Activated CD8-positive, alpha-beta T cell treated with anti-CD3 and anti-CD28 coated beads, Interleukin-2, amount 10 ng/mL, durations not matched to agents 7 days and 5 days (primary cell): Measurements from ENCODE around the gene PDGFD. TPM values are rescaled to one million over a fixed set of nuclear protein-coding genes. Genes with fewer than 3 reads are reported as not detected.

ENCODE experiments used
- ATAC-seq: fragments of 150-1000 bp; cut with Tn5 transposase; one replicate; pipeline ENCODE4 v1.10.0; 2021; ENCODE audit warnings: moderate library complexity
- CTCF ChIA-PET: fragments of 350-600 bp; sonication (Branson Sonifier 250); formaldehyde crosslinking; loops from one replicate; lab custom pipeline; 2021; ENCODE audit warnings: antibody characterized with exemption; lab: Charles Lee
- POLR2A ChIA-PET: fragments of 350-600 bp; sonication (Branson Sonifier 250); formaldehyde crosslinking; loops from one replicate; lab custom pipeline; 2021; ENCODE audit warnings: antibody characterized with exemption; lab: Charles Lee
- DNase-seq: peaks from one replicate; pipeline ENCODE4 v3.0.0-alpha.2; 2020
- H3K27ac Mint-ChIP-seq: one replicate; pipeline ENCODE4 v1.8.0; 2021; ENCODE audit warnings: mild to moderate bottlenecking, mixed read lengths
- H3K27me3 Mint-ChIP-seq: one replicate; pipeline ENCODE4 v1.8.0; 2021; ENCODE audit warnings: low read depth, mixed read lengths
- H3K36me3 Mint-ChIP-seq: one replicate; pipeline ENCODE4 v1.8.0; 2021; ENCODE audit warnings: low read depth, mixed read lengths
- H3K4me1 Mint-ChIP-seq: one replicate; pipeline ENCODE4 v1.8.0; 2021; ENCODE audit warnings: low read depth, mixed read lengths
- H3K4me3 Mint-ChIP-seq: one replicate; pipeline ENCODE4 v1.8.0; 2021; ENCODE audit warnings: mild to moderate bottlenecking, mixed read lengths
- H3K9me3 Mint-ChIP-seq: one replicate; pipeline ENCODE4 v1.8.0; 2022; ENCODE audit warnings: mixed read lengths; ENCODE audit not compliant: insufficient read depth
- total RNA-seq, 2 experiments: library from RNA; stranded (reverse); gene quantifications; one replicate each; pipeline ENCODE4 v1.2.3, GENCODE V29; 2021

Gene PDGFD
- total RNA-seq, 2 experiments from 2014 or later = 0.08 TPM; not detected in 1

DNA sequence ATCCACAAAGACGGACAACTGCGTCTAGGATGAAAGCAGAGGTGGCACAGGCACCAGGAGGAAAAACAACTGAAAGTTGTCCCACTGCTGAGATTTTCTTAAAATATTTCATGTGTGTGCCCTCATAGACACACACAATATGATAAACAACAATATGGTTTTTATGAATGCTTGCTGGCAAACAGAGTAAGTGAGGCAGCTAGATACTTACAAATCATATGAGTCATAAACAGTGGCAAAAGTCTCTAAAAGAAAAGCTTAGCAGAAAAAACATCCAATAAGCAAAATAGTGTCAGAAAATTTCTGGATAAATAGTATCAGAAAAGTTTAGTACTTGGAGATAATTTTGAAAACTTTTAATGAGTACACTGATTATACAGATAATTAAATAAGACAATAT lies 228.7 kb downstream of the PDGFD start:
- H3K27ac Mint-ChIP-seq = no peak overlapping the region
- no peaks in the 10 kb centered on the region for H3K27me3 Mint-ChIP-seq
- DNase-seq (no peak), ATAC-seq (no peak)
- H3K4me1 Mint-ChIP-seq = no peaks in the 10 kb centered on the region
- ChIA-PET CTCF (no interaction called here), POLR2A (no interaction called here)
- H3K4me3 Mint-ChIP-seq = no peak overlapping the region
- no peaks in the 10 kb centered on the region for H3K9me3 Mint-ChIP-seq
- no peaks in the 10 kb centered on the region for H3K36me3 Mint-ChIP-seq

DNA sequence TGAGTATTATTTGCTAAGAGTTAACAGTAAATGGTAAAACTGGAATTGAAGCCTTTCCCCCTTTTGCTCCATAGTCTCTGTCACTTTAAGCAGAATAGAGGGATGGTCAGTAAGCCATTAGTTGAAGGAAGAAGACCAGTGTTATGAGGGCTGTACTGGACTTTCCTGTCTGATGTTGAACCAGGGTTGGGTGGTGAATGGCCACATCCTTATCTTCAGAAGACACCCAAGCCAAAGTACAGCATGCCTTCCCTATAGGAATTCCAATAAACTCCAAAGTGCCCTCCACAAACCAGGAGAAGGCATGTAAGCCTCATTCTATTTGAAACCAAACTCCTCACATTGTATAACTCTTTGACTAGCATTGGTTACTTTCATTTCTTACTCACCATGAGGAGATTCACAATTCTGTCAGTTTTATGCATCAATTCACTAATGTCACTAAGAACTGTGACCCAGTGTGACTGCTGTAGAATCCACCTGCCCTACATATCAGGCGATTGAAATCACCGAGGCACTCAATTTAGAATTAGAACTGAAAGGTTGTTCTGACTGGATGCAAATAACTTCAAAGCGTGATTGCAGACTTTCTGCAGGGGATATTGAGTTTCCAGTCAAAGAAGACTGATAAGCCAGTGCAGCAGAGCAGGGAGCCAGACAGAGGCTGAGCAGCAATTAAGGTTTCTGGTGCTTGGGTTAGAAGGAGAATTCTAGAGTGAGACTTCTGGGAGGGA lies 234.6 kb downstream of the PDGFD start:
- Mint-ChIP-seq H3K27me3 (no peaks in the 10 kb centered on the region), H3K36me3 (no peaks in the 10 kb centered on the region), H3K27ac (no peak overlapping the region), H3K4me1 (no peaks in the 10 kb centered on the region), H3K4me3 (no peak overlapping the region), H3K9me3 (no peaks in the 10 kb centered on the region)
- DNase-seq (no peak), ATAC-seq (no peak)
- CTCF ChIA-PET = no interaction called here
- POLR2A ChIA-PET = no interaction called here

DNA sequence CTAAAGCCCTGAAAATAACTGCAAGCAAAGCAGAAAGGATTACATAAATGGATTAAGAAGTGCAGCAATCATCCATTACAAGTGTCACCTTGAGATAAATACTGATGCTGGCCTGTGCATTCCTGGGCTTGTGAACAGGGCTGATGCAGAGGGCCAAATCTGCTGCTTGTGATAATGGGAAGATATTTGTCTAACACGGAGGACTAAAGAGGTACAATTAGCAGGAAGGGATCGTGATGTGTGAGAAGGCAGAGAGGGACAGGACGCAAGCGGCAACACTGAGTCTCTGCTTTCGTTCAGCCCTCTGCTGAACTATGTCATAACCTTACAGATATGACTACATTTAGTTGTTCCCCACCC lies 235.2 kb downstream of the PDGFD start:
- ChIA-PET POLR2A (no interaction called here), CTCF (no interaction called here)
- H3K4me3 Mint-ChIP-seq = no peak overlapping the region
- DNase-seq = no peak
- H3K36me3 Mint-ChIP-seq = no peaks in the 10 kb centered on the region
- H3K9me3 Mint-ChIP-seq = no peaks in the 10 kb centered on the region
- H3K27ac Mint-ChIP-seq = no peak overlapping the region
- H3K4me1 Mint-ChIP-seq = no peaks in the 10 kb centered on the region
- H3K27me3 Mint-ChIP-seq = no peaks in the 10 kb centered on the region
- ATAC-seq = no peak

DNA sequence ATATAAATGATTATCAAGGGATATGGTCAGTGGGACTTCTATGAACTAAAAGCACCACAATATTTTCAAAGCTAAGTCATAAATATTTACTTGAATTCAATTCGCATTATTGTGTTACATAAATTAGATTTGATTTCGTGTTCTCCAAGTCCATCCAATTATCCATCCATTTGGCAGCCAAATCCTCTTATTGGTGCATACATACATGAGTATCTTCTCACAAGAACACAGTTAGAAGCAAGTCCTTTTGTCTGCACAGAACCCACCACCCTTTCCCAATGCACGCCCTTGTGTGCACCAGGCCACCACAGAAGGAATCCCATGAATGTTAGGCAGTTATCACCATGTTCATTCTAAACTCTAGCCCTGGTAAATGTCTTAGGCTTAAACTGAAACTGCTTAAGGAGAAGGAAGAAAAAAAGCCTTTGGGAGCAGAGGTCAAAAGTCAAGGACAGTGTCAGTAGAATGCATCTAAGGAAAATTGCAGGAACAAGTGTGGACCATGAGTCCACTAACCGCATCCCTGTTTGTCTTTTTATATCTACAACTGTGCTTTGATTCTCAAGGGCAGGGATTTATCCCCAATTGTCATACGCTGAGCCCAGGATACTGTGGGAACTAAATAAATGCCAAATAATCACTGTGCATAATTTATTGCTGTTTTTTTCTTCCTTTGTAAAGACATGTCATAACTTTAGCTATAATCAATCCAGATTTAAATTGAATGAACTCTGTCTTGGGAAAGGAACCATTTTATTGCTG lies 235.7 kb downstream of the PDGFD start:
- Mint-ChIP-seq H3K27me3 (no peaks in the 10 kb centered on the region), H3K4me3 (no peak overlapping the region), H3K9me3 (no peaks in the 10 kb centered on the region), H3K27ac (no peak overlapping the region), H3K36me3 (no peaks in the 10 kb centered on the region), H3K4me1 (no peaks in the 10 kb centered on the region)
- ATAC-seq (no peak), DNase-seq (no peak)
- CTCF ChIA-PET = no interaction called here
- POLR2A ChIA-PET = no interaction called here

DNA sequence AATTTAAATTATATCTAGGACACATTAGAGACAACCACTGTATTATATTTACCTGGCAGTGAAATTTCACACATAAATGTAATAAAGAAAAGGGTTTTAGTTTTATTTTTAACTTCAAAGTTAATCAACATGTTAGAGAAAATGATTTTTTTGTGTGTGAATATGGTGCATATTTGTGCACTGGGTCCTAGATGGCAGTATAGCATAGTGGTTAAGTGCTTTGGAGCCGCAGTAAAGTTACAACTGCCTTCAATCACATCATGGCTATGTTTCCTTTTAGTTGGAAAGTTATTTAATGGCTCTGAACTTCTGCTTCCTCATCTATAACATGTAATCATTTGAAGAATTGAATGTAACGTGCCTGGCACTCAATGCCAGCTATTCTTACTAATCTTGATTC lies 236.4 kb downstream of the PDGFD start:
- DNase-seq (no peak), ATAC-seq (no peak)
- Mint-ChIP-seq H3K4me3 (no peak overlapping the region), H3K4me1 (no peaks in the 10 kb centered on the region), H3K27me3 (no peaks in the 10 kb centered on the region), H3K9me3 (no peaks in the 10 kb centered on the region), H3K27ac (no peak overlapping the region), H3K36me3 (no peaks in the 10 kb centered on the region)
- POLR2A ChIA-PET = no interaction called here
- CTCF ChIA-PET = no interaction called here

DNA sequence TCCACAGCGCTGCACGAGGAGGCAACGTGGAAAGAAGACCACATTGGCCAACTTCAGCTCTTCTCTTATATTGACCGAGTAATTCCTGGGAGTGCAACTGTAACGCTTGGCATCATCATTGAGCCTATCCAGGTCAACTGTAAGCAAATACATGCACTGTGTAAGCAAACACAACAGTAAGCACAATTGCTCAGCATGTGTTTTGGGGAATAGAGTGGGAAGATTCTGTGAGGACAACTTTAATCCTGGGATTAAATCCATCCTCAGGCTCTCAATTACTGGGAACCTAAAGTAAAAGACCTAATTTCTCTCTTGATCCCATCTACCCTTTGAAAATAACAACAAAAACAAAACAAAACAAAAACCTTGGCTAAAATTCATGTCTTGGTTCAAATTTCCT lies 237.0 kb downstream of the PDGFD start:
- ATAC-seq (no peak), DNase-seq (no peak)
- CTCF ChIA-PET = no interaction called here
- no peak overlapping the region for H3K27ac Mint-ChIP-seq
- H3K27me3 Mint-ChIP-seq = no peaks in the 10 kb centered on the region
- H3K4me3 Mint-ChIP-seq = no peak overlapping the region
- H3K36me3 Mint-ChIP-seq = no peaks in the 10 kb centered on the region
- POLR2A ChIA-PET = no interaction called here
- no peaks in the 10 kb centered on the region for H3K4me1 Mint-ChIP-seq
- no peaks in the 10 kb centered on the region for H3K9me3 Mint-ChIP-seq

DNA sequence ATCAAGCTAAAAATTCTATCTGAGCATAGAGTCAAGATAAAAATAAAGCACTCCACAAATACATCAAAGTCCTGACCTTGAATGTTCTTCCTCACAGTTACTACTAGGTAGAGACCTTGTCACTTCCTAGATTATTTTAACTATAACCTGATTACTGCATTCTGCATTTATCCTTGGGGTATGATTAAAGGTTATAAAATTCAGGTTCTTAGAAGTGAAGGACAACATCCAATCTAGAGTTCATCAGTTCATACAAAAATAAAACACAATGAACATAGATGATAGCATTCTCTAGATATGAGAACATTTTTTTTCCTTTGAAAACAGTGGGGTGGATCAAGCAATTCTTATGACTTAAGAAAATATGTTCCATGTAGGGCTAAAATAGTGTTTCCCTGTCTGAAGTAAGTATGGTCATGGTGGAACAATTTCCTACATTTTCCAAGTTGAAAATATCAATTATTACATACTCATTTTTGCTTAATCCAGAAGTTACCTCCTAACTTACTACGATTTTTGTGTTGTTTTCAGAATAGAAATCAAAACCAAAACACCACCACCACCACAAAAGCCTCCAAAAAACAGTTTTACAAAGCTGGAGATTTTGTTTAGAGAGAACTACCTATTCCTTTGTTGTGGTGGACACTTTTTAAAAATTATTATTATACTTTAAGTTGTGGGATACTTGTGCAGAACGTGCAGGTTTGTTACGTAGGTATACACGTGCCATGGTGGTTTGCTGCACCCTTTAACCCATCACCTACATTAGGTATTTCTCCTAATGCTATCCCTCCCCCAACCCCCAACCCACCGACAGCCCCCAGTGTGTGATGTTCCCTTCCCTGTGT lies 239.6 kb downstream of the PDGFD start:
- ATAC-seq (no peak), DNase-seq (no peak)
- H3K27ac Mint-ChIP-seq = no peak overlapping the region
- CTCF ChIA-PET = no interaction called here
- POLR2A ChIA-PET = no interaction called here
- no peaks in the 10 kb centered on the region for H3K4me1 Mint-ChIP-seq
- no peaks in the 10 kb centered on the region for H3K27me3 Mint-ChIP-seq
- no peaks in the 10 kb centered on the region for H3K9me3 Mint-ChIP-seq
- no peaks in the 10 kb centered on the region for H3K36me3 Mint-ChIP-seq
- no peak overlapping the region for H3K4me3 Mint-ChIP-seq

DNA sequence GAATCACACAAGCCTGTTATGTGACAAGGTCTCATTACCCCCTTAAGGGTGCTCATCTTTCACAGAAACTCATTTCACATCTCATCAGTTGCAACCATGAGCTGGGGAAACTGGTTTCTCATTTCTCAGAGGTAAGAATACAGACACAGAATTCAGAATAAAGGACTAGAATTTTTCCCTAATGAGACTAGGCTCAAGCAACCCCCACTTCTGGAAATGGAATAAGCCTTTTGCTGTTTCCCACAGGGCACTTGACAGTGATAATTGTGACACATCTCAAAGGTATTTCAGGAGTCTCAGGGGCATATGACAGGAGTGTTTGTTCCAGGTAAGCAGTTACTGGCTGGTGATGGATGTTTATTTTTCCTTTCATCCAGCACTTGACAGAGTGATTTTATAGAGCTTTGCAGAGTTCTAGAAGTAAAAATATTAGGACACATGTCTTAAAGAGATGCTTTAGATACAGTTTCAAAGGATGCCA lies 240.5 kb downstream of the PDGFD start:
- CTCF ChIA-PET = no interaction called here
- ATAC-seq (no peak), DNase-seq (no peak)
- Mint-ChIP-seq H3K4me3 (no peak overlapping the region), H3K27ac (no peak overlapping the region), H3K4me1 (no peaks in the 10 kb centered on the region), H3K9me3 (no peaks in the 10 kb centered on the region), H3K36me3 (no peaks in the 10 kb centered on the region), H3K27me3 (no peaks in the 10 kb centered on the region)
- POLR2A ChIA-PET = no interaction called here

DNA sequence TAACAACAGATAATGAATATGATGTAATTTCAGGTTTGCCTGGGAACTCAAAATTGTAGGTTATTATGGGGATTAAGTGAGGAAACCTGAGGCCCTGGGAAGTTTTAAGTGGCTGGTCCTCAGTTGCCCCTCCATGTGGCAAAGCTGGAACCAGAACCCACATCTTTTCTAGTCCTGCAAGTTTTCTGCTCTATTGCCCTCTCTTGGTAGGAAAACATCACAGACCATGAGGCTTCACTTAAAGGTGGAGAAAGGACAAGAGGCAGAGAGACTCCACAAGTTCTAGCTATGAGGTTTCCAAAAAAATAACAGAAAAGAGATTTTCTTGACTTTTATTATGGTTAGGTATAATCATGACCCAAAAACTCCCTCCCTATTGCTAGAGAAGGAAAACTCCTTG lies 243.0 kb downstream of the PDGFD start:
- H3K36me3 Mint-ChIP-seq = no peaks in the 10 kb centered on the region
- ChIA-PET CTCF (no interaction called here), POLR2A (no interaction called here)
- H3K9me3 Mint-ChIP-seq = no peaks in the 10 kb centered on the region
- DNase-seq (no peak), ATAC-seq (no peak)
- H3K27me3 Mint-ChIP-seq = no peaks in the 10 kb centered on the region
- H3K4me1 Mint-ChIP-seq = no peaks in the 10 kb centered on the region
- H3K4me3 Mint-ChIP-seq = no peak overlapping the region
- no peak overlapping the region for H3K27ac Mint-ChIP-seq

DNA sequence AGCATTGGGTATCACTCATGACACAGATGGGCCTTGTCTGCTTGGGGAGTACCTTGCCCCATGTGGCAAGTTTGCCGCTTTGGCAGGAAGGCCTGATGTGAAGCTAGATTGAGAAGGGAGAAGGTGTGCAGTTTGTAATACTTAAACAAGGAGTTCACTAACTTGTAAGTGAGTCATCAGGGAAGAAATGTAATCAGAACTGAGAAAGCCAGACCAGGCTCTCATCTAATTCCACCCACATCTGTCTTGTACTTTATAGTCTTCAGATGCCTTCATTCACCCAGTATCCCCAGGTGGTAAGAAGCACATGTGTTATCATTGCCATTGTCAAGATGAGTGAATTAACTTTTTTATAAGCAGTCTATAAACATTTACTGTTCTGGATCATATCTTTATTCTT lies 243.5 kb downstream of the PDGFD start:
- Mint-ChIP-seq H3K4me1 (no peaks in the 10 kb centered on the region), H3K36me3 (no peaks in the 10 kb centered on the region), H3K4me3 (no peak overlapping the region), H3K27ac (no peak overlapping the region), H3K9me3 (no peaks in the 10 kb centered on the region), H3K27me3 (no peaks in the 10 kb centered on the region)
- ChIA-PET CTCF (no interaction called here), POLR2A (no interaction called here)
- ATAC-seq = no peak
- no peak for DNase-seq

DNA sequence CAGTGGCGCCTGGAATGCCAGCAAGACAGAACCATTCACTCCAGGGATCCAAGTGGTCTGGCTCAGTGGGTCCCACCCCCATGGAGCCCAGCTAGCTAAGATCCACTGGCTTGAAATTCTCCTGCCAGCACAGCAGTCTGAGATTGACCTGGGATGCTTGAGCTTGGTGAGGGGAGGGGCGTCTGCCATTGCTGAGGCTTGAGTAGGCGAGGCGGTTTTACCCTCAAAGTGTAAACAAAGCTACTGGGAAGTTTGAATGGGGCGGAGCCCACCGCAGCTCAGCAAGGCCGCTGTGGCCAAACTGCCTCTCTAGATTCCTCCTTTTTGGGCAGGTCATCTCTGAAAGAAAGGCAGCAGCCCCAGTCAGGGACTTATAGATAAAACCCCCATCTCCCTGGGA lies 253.2 kb downstream of the PDGFD start:
- Mint-ChIP-seq H3K9me3 (peaks cover 17% of the 10 kb centered on the region), H3K36me3 (no peaks in the 10 kb centered on the region), H3K4me1 (no peaks in the 10 kb centered on the region), H3K4me3 (no peak overlapping the region), H3K27me3 (no peaks in the 10 kb centered on the region), H3K27ac (no peak overlapping the region)
- POLR2A ChIA-PET = no interaction called here
- CTCF ChIA-PET = no interaction called here
- DNase-seq (no peak), ATAC-seq (no peak)
